Measurements from ENCODE around the gene HS2ST1.

Gene HS2ST1

DNA sequence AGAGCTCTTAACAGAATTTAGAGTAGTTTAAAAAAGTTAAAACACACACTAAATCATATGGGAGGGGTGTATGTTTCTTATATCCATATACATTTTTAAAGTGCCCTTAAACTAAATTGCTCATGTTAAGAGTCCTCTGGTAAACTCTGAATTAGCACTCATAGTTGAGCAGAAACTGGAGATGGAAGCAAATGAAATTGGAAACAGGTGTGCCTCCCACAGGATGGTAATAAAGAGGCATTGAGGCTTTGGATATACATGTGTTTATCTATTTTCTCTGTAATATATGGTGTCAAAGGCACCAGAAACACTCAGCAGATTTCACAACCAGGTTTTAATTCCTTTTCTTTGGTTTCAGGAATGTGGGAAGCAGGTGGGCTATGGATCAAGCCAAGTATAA lies 188.6 kb downstream of the HS2ST1 start:
- H3K4me3 ChIP-seq (ENCODE audit: low read depth, low read length), result no peak overlapping the region
- no peak for DNase-seq (ENCODE audit: low read depth)
- TF ChIP-seq CTCF (IDR thresholded peaks at IDR 0.05; ENCODE audit: insufficient read depth, low read depth, low read length, missing control alignments), result no peak

DNA sequence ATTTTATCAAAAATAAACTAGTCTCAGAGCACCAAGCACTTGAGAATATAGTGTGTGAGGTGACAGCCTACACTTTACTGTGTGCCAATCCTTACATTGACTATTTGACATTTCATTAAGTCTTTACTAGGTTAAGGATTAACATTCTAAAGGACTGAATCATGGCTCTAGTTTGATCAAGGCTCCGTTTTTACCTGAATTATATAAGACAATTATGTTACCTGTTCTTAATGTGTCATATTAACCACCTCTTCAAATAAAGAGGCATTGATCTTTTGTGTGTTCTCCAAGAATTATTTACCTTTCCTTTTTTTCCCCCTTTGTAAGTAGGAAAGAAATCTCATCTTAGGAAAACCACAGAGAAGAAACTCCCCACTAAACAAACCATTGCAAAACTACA lies 189.7 kb downstream of the HS2ST1 start:
- TF ChIP-seq CTCF (IDR thresholded peaks at IDR 0.05; ENCODE audit: insufficient read depth, low read depth, low read length, missing control alignments), result no peak
- DNase-seq (ENCODE audit: low read depth), result no peak

DNA sequence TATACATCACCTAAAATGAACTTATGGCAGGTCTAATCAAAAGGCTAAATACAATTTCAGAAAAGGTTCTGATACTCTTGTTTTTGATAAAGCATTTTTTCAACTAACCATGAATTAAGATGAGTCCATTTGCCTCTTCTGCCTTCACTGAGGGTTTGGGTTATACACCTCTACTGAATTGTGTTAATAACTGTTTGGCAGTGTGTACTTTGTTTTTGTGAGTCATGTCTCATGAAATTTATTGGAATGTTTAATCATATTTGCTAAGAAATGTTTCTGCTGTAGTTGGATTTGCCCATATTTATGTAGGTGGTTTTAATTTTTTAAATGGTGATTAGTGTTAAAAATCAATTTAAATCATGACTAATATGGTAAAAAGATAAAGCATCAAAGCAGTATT lies 190.5 kb downstream of the HS2ST1 start:
- no peak for DNase-seq (ENCODE audit: low read depth)

More for the DNA sequence above, 189.7 kb downstream of the HS2ST1 start:
- no peak overlapping the region for H3K4me3 ChIP-seq (ENCODE audit: low read depth, low read length)

GRCh38 chr1:87106144-87106543 lies 191.7 kb downstream of the HS2ST1 start:
- H3K4me3 ChIP-seq (ENCODE audit: low read depth, low read length), result no peak overlapping the region
- peak; percentile 21 for DNase-seq (ENCODE audit: low read depth)
- TF ChIP-seq CTCF (IDR thresholded peaks at IDR 0.05; ENCODE audit: insufficient read depth, low read depth, low read length, missing control alignments), result no peak

More for the DNA sequence above, 190.5 kb downstream of the HS2ST1 start:
- no peak overlapping the region for H3K4me3 ChIP-seq (ENCODE audit: low read depth, low read length)
- TF ChIP-seq CTCF (IDR thresholded peaks at IDR 0.05; ENCODE audit: insufficient read depth, low read depth, low read length, missing control alignments), result no peak

- no peak overlapping the region for H3K4me3 ChIP-seq (ENCODE audit: low read depth, low read length)
- no peak for TF ChIP-seq CTCF (IDR thresholded peaks at IDR 0.05; ENCODE audit: insufficient read depth, low read depth, low read length, missing control alignments)
- DNase-seq (ENCODE audit: low read depth), result no peak
Measured at GRCh38 chr1:87106867-87107266, 192.4 kb downstream of the HS2ST1 start.

DNA sequence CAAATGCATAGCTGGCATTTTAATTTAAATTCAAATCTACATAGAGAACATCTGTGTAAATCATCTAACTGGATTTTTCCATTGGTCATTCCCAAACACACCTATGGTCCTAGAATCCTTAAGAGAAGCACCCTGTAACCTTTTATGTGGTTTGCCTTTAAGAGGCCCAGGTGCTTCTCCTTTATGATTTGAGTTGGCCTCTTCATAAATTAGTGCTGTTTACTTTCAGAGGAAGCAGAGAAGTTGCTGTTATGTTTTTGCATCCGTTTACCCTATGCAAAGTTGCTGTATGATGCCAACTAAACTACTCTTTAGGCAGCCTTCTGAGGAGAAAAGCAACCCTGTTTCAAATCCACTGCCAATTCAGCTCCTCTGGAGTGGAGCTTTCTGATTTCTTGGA lies 193.8 kb downstream of the HS2ST1 start:
- peak; percentile 34 for DNase-seq (ENCODE audit: low read depth)
- TF ChIP-seq CTCF (IDR thresholded peaks at IDR 0.05; ENCODE audit: insufficient read depth, low read depth, low read length, missing control alignments), result no peak
- H3K4me3 ChIP-seq (ENCODE audit: low read depth, low read length), result no peak overlapping the region

- TF ChIP-seq CTCF (IDR thresholded peaks at IDR 0.05; ENCODE audit: insufficient read depth, low read depth, low read length, missing control alignments), result no peak
- DNase-seq (ENCODE audit: low read depth), result no peak
- no peak overlapping the region for H3K4me3 ChIP-seq (ENCODE audit: low read depth, low read length)
Measured at GRCh38 chr1:87108814-87109411, 194.5 kb downstream of the HS2ST1 start.
